CD8-positive, alpha-beta memory T cell (primary cell): ENCODE measurements around the gene UGCG. TPM values are rescaled to one million over a fixed set of nuclear protein-coding genes. Genes with fewer than 3 reads are reported as not detected.

Experiments
- CTCF ChIA-PET: fragments of 350-600 bp; sonication (Branson Sonifier 250); formaldehyde crosslinking; loops from one replicate; lab custom pipeline; 2021; ENCODE audit warnings: antibody characterized with exemption; lab: Charles Lee
- POLR2A ChIA-PET: fragments of 350-600 bp; sonication (Branson Sonifier 250); formaldehyde crosslinking; loops from one replicate; lab custom pipeline; 2021; ENCODE audit warnings: antibody characterized with exemption; lab: Charles Lee
- DNase-seq, 5 donors: peaks; one replicate each; pipeline versions ENCODE4 v3.0.0 to v3.0.0-alpha.2; 2020 to 2022; ENCODE audit warnings: mixed read lengths in 1 of 5
- H3K27ac ChIP-seq: one replicate; pipeline ENCODE4 v1.7.0; 2013; ENCODE audit warnings: low read depth, mild to moderate bottlenecking, low read length, moderate library complexity
- H3K27me3 ChIP-seq: 2 replicates; pipeline ENCODE4 v1.7.0; 2013; ENCODE audit warnings: low read length, mild to moderate bottlenecking; ENCODE audit not compliant: insufficient read depth, poor library complexity, severe bottlenecking
- H3K36me3 ChIP-seq: 2 replicates; pipeline ENCODE4 v1.7.0; 2013; ENCODE audit warnings: mild to moderate bottlenecking, low read length, moderate library complexity; ENCODE audit not compliant: insufficient read depth
- H3K4me1 ChIP-seq: 2 replicates; pipeline ENCODE4 v1.7.0; 2013; ENCODE audit warnings: mild to moderate bottlenecking, low read length, moderate library complexity; ENCODE audit not compliant: insufficient read depth
- H3K4me3 ChIP-seq: 2 replicates; pipeline ENCODE4 v1.7.0; 2013; ENCODE audit warnings: mild to moderate bottlenecking, low read length
- H3K9me3 ChIP-seq: 2 replicates; pipeline ENCODE4 v1.7.0; 2013; ENCODE audit warnings: mild to moderate bottlenecking, low read length
- H3K27ac Mint-ChIP-seq, 8 donors: one replicate each; pipeline ENCODE4 v1.8.0; 2020 to 2021; ENCODE audit warnings: mixed read lengths in 8 of 8, mild to moderate bottlenecking in 6 of 8, inconsistent platforms in 3 of 8, moderate library complexity in 3 of 8
- H3K27me3 Mint-ChIP-seq, 2 donors: one replicate each; pipeline ENCODE4 v1.8.0; 2020 to 2021; ENCODE audit warnings: mixed read lengths in 2 of 2, mild to moderate bottlenecking in 1 of 2, moderate library complexity in 1 of 2
- H3K36me3 Mint-ChIP-seq, 3 donors: one replicate each; pipeline ENCODE4 v1.8.0; 2020 to 2021; ENCODE audit warnings: mixed read lengths in 3 of 3, inconsistent platforms in 1 of 3, mild to moderate bottlenecking in 1 of 3
- H3K4me1 Mint-ChIP-seq, 3 donors: one replicate each; pipeline ENCODE4 v1.8.0; 2020 to 2021; ENCODE audit warnings: mixed read lengths in 3 of 3, inconsistent platforms in 1 of 3, mild to moderate bottlenecking in 1 of 3
- H3K4me3 Mint-ChIP-seq, 7 donors: one replicate each; pipeline ENCODE4 v1.8.0; 2020 to 2021; ENCODE audit warnings: mixed read lengths in 7 of 7, mild to moderate bottlenecking in 6 of 7, moderate library complexity in 4 of 7, inconsistent platforms in 2 of 7
- H3K9me3 Mint-ChIP-seq, 5 donors: one replicate each; pipeline ENCODE4 v1.8.0; 2020 to 2022; ENCODE audit warnings: mixed read lengths in 5 of 5, mild to moderate bottlenecking in 3 of 5, moderate library complexity in 2 of 5, inconsistent platforms in 1 of 5
- polyA plus RNA-seq: library from polyadenylated mRNA; unstranded; fragments of 300-500 nt; fragmentation: Illumina TruSeq; gene quantifications from one replicate; pipeline ENCODE4 v1.2.3, GENCODE V29; 2021
- total RNA-seq, 2 experiments: library from RNA; stranded (reverse); gene quantifications; one replicate each; pipeline ENCODE4 v1.2.3, GENCODE V29; 2021

The UGCG gene
- total and polyA plus RNA-seq, 3 experiments from 2014 or later, result 13.1 to 23.2 (median 20.4) TPM

DNA sequence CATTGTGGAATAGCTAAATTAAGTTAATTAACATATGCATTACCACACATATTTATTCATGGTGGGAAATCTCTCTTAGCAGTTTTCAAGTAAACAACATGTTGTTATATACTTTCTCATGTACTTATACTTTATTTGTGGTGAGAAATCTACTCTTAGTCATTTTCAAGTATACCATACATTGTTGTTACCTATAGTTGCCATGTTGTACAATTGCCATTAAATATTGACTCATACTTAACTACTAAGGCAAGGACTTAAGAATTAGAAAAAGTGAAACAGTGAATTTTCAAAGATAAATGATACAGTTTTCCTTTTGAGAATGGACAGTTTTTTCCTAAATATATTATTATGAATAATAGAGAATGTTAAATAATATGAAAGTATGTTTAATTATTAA is 27.7 kb downstream of the UGCG start:
- H3K4me3 ChIP-seq, result no peak overlapping the region
- no peak overlapping the region for H3K27ac ChIP-seq
- DNase-seq, result no peak
- H3K27ac Mint-ChIP-seq, result no peak overlapping the region
- H3K27me3 ChIP-seq, result no peaks in the 10 kb centered on the region
- ChIA-PET POLR2A (no interaction called here), CTCF (interaction anchor here (0.9 kb wide), 1 partner anchor 9 kb away, joined by 3 read pairs; no protein-coding TSS in a partner anchor)
- no peak overlapping the region for H3K4me3 Mint-ChIP-seq
- H3K4me1 Mint-ChIP-seq, result peaks cover 37 to 54% (median 52%) of the 10 kb centered on the region in 3 donors
- no peaks in the 10 kb centered on the region for H3K27me3 Mint-ChIP-seq
- H3K9me3 ChIP-seq, result no peaks in the 10 kb centered on the region
- no peaks in the 10 kb centered on the region for H3K9me3 Mint-ChIP-seq
- H3K36me3 Mint-ChIP-seq, result peaks cover 0 to 39% (median 1%) of the 10 kb centered on the region in 3 donors
- H3K36me3 ChIP-seq, result peaks cover 8% of the 10 kb centered on the region
- peaks cover 33% of the 10 kb centered on the region for H3K4me1 ChIP-seq

DNA sequence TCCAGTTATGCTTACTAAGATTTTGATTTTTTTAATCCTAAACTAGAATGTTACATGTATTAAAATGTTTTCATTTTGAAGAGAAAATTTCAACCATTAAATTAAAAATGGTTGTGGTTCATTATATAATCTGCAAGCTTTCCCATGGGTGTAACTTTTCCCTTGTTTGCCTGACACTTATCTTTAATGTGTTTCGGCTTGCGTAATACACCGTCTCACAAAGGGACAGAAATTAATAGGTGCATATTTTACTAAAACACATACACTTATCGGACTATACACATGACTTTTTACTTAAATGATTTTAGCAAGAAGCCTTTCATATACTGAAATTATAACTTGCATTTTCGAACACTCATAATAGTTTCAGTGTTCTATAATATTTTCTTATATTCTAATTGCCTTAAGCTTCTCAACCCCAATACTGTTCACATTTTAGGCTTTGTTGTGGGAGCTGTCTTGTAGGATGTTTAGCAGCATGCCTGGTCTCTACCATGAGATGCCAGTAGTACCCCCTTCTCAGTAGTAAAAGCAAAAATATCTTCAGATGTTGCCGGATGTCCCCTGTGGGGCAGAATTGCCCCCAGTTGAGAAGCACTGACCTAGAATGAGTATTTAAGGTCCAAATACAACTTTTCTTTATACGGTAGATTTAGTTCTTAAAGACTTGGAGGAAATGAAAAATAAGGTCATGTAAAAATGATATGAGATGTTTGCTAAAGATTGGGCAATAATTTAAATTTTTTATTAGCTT is 28.6 kb downstream of the UGCG start:
- H3K27me3 Mint-ChIP-seq, result no peaks in the 10 kb centered on the region
- peaks cover 37 to 52% (median 50%) of the 10 kb centered on the region in 3 donors for H3K4me1 Mint-ChIP-seq
- Histone ChIP-seq H3K36me3 (peaks cover 8% of the 10 kb centered on the region), H3K27ac (no peak overlapping the region), H3K27me3 (no peaks in the 10 kb centered on the region), H3K4me3 (no peak overlapping the region), H3K9me3 (no peaks in the 10 kb centered on the region), H3K4me1 (peaks cover 33% of the 10 kb centered on the region)
- ChIA-PET POLR2A (no interaction called here), CTCF (interaction anchor here (1.5 kb wide), 1 partner anchor 10 kb away, joined by 3 read pairs; no protein-coding TSS in a partner anchor)
- H3K4me3 Mint-ChIP-seq, result no peak overlapping the region
- H3K36me3 Mint-ChIP-seq, result peaks cover 0 to 40% (median 1%) of the 10 kb centered on the region in 3 donors
- H3K9me3 Mint-ChIP-seq, result no peaks in the 10 kb centered on the region
- H3K27ac Mint-ChIP-seq, result peak overlapping the region in 5 of 8 donors; percentile 22 to 72 (median 52)
- no peak for DNase-seq

DNA sequence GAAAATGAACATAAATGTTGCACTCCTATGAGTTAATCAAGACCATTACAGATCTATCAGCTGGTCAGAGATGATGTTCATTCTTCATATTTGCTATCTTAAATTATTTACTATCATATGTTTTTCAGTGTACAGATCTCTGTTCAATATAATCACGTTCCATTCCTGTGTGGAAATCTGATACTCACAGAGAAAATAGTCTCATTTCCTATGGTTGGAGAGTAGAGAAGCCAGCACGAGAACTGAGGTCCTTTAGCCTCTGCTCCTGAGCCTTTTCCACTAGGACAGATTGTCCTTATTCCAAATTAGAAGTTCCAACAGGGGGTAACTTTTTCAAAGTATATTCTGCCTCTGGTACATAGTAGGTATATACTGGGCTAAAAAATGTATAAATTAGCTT is 29.2 kb downstream of the UGCG start:
- Histone ChIP-seq H3K27ac (no peak overlapping the region), H3K4me3 (no peak overlapping the region), H3K36me3 (peaks cover 8% of the 10 kb centered on the region), H3K4me1 (peaks cover 33% of the 10 kb centered on the region), H3K27me3 (no peaks in the 10 kb centered on the region), H3K9me3 (no peaks in the 10 kb centered on the region)
- peaks cover 37 to 52% (median 50%) of the 10 kb centered on the region in 3 donors for H3K4me1 Mint-ChIP-seq
- no peaks in the 10 kb centered on the region for H3K9me3 Mint-ChIP-seq
- DNase-seq, result no peak
- no peaks in the 10 kb centered on the region for H3K27me3 Mint-ChIP-seq
- ChIA-PET CTCF (interaction anchor here (1.1 to 2.4 kb wide), 3 partner anchors 10 to 16 kb away, joined by 3 to 11 read pairs (median 4); no protein-coding TSS in a partner anchor), POLR2A (interaction anchor here (1.6 kb wide), 1 partner anchor 29 kb away, joined by 12 read pairs; the partner anchor contains the start of gene UGCG)
- H3K36me3 Mint-ChIP-seq, result peaks cover 1 to 38% (median 2%) of the 10 kb centered on the region in 3 donors
- H3K4me3 Mint-ChIP-seq, result peak overlapping the region in 1 of 7 donors; percentile 54
- H3K27ac Mint-ChIP-seq, result peak overlapping the region in 7 of 8 donors; percentile 22 to 72 (median 53)

DNA sequence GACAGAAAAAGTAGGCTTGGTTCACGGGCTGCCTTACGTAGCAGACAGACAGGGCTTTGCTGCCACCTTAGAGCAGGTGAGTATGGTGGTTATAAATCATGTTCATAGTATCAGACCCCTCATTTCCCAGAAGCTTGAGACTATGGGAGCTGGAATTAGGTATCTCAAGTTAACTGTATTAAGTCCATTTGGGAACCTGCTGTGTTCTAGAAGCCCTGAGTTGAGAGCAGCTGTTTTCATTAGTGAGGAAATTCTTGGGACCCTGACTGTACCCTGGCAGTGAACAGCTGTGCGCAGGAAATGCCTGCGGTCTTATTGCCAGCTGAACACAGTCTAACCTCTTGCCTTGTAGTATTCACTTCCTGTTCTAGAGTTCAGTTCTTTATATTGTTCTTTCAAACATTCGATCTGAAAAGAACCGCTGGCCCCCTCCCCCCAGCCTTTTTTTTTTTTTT is 29.8 kb downstream of the UGCG start:
- Mint-ChIP-seq H3K4me1 (peaks cover 37 to 52% (median 50%) of the 10 kb centered on the region in 3 donors), H3K4me3 (peak overlapping the region; percentile 11 to 85 (median 76)), H3K9me3 (no peaks in the 10 kb centered on the region), H3K27me3 (no peaks in the 10 kb centered on the region), H3K36me3 (peaks cover 5 to 45% (median 8%) of the 10 kb centered on the region in 3 donors), H3K27ac (peak overlapping the region; percentile 58 to 95 (median 90))
- Histone ChIP-seq H3K27ac (no peak overlapping the region), H3K4me3 (peak overlapping the region; percentile 44), H3K27me3 (no peaks in the 10 kb centered on the region), H3K36me3 (peaks cover 8% of the 10 kb centered on the region), H3K4me1 (peaks cover 33% of the 10 kb centered on the region), H3K9me3 (no peaks in the 10 kb centered on the region)
- ChIA-PET CTCF (interaction anchor here (0.6 to 2.4 kb wide), 5 partner anchors 10 to 24 kb away, joined by 3 to 11 read pairs (median 4); no protein-coding TSS in a partner anchor), POLR2A (interaction anchor here (0.7 to 1.6 kb wide), 3 partner anchors 11 to 30 kb away, joined by 3 to 12 read pairs (median 4); partner anchors contain the start of gene UGCG)
- DNase-seq, result peak; percentile 24 to 77 (median 67)

DNA sequence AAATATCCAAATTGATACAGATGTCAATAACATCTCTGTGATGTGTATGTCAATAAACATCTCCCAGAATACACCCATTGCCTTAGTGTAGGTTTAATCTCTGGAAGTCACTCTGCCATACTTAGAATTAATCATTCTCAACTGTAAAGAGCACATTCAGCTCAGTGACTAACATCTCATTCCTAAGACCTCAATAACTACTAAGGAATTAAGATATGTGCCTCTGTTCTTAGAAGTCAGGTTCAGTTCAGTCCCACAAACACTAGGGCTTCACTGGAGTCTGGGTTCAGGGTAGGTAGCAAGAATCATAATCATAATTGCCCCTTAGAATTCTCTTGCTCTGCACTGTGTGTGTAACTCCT is 31.7 kb downstream of the UGCG start:
- Histone ChIP-seq H3K9me3 (no peaks in the 10 kb centered on the region), H3K27ac (no peak overlapping the region), H3K4me3 (no peak overlapping the region), H3K27me3 (no peaks in the 10 kb centered on the region), H3K36me3 (peaks cover 20% of the 10 kb centered on the region), H3K4me1 (peaks cover 28% of the 10 kb centered on the region)
- H3K9me3 Mint-ChIP-seq, result no peaks in the 10 kb centered on the region
- peaks cover 12 to 52% (median 12%) of the 10 kb centered on the region in 3 donors for H3K36me3 Mint-ChIP-seq
- H3K27ac Mint-ChIP-seq, result peak overlapping the region in 2 of 8 donors; percentile 23 to 64
- peaks cover 29 to 37% (median 35%) of the 10 kb centered on the region in 3 donors for H3K4me1 Mint-ChIP-seq
- POLR2A ChIA-PET, result interaction anchor here (1.0 kb wide), 1 partner anchor 9 kb away, joined by 3 read pairs; no protein-coding TSS in a partner anchor
- H3K4me3 Mint-ChIP-seq, result no peak overlapping the region
- CTCF ChIA-PET, result interaction anchor here (0.6 to 2.4 kb wide), 5 partner anchors 8 to 170 kb away, joined by 3 to 11 read pairs (median 3); partner anchors contain the start of gene UGCG
- no peak for DNase-seq
- no peaks in the 10 kb centered on the region for H3K27me3 Mint-ChIP-seq

DNA sequence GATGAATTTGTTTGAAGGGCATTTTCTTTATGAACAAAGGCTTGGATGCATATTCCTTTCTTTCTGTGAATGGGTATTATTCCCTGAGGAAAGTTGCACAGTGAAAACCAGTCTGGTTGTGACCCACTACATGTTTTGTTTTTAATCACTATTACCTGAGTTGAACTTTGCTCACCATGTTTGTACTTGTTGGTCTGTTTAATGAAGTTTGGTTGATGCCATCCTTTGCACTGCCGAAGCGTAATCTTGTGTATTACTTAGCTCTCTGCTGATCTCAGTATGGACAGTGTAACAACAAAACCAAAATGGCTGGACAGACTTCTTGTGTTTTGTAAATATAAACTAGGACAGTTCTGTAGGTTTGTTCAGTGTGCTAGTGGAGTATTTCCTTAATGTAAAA is 38.1 kb downstream of the UGCG start:
- Histone ChIP-seq H3K27ac (no peak overlapping the region), H3K9me3 (no peaks in the 10 kb centered on the region), H3K4me1 (peaks cover 20% of the 10 kb centered on the region), H3K27me3 (no peaks in the 10 kb centered on the region), H3K36me3 (peaks cover 23% of the 10 kb centered on the region), H3K4me3 (no peak overlapping the region)
- POLR2A ChIA-PET, result interaction anchor here (0.7 kb wide), 2 partner anchors 39 to 140 kb away, joined by 3 to 4 read pairs; partner anchors contain the start of gene UGCG
- H3K27me3 Mint-ChIP-seq, result no peaks in the 10 kb centered on the region
- H3K9me3 Mint-ChIP-seq, result no peaks in the 10 kb centered on the region
- CTCF ChIA-PET, result no interaction called here
- H3K27ac Mint-ChIP-seq, result no peak overlapping the region
- peaks cover 30 to 36% (median 30%) of the 10 kb centered on the region in 3 donors for H3K4me1 Mint-ChIP-seq
- no peak overlapping the region for H3K4me3 Mint-ChIP-seq
- DNase-seq, result no peak
- H3K36me3 Mint-ChIP-seq, result peaks cover 19 to 53% (median 27%) of the 10 kb centered on the region in 3 donors

DNA sequence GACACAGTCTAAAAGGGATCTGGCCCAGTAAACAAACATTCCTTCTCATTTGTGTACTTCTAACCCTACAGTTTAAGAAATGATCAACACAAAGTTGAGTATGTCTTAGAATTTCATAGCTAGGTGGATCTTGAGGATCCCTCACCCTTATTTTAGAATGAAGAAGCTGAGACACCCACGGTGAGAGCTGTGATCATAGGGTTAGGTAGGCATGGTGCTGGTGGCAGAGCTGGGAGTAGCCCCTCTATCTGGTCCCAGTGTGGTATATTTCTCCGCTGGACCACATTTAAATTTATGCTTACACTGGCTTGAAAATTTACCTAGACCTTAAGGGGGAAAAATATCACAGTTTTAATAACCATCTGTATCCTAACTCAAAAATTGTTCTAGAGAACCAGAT is 39.8 kb downstream of the UGCG start:
- H3K27ac Mint-ChIP-seq, result peak overlapping the region in 6 of 8 donors; percentile 16 to 87 (median 45)
- H3K36me3 Mint-ChIP-seq, result peaks cover 15 to 43% (median 19%) of the 10 kb centered on the region in 3 donors
- no peak for DNase-seq
- H3K9me3 Mint-ChIP-seq, result no peaks in the 10 kb centered on the region
- H3K27me3 Mint-ChIP-seq, result no peaks in the 10 kb centered on the region
- H3K27ac ChIP-seq, result no peak overlapping the region
- H3K4me1 Mint-ChIP-seq, result peaks cover 30 to 36% (median 30%) of the 10 kb centered on the region in 3 donors
- CTCF ChIA-PET, result interaction anchor here (2.1 kb wide), 1 partner anchor 9 kb away, joined by 11 read pairs; no protein-coding TSS in a partner anchor
- POLR2A ChIA-PET, result interaction anchor here (0.9 kb wide), 1 partner anchor 20 kb away, joined by 3 read pairs; no protein-coding TSS in a partner anchor
- H3K27me3 ChIP-seq, result no peaks in the 10 kb centered on the region
- no peak overlapping the region for H3K4me3 Mint-ChIP-seq
- no peak overlapping the region for H3K4me3 ChIP-seq
- H3K4me1 ChIP-seq, result peaks cover 20% of the 10 kb centered on the region
- H3K36me3 ChIP-seq, result peaks cover 15% of the 10 kb centered on the region
- no peaks in the 10 kb centered on the region for H3K9me3 ChIP-seq
